Prostate gland (tissue), 2 donors: ENCODE results near the gene IL22RA1.

ENCODE experiments used
- CTCF ChIP-seq, 4 experiments: fragments of 200-600 bp in 2 of 4; fragments of 450-650 bp in 2 of 4; sonication (generic) in 2 of 4; IDR thresholded peaks; 1 replicate in 3 of 4; 2 replicates in 1 of 4; pipeline ENCODE4 v1.5.1; 2016 to 2019; ENCODE audit warnings: antibody characterized with exemption in 4 of 4, mild to moderate bottlenecking in 2 of 4, moderate library complexity in 2 of 4
- POLR2A ChIP-seq: fragments of 450-650 bp; IDR thresholded peaks from one replicate; pipeline ENCODE4 v1.6.1; 2016; ENCODE audit warnings: antibody characterized with exemption, mild to moderate bottlenecking
- POLR2AphosphoS5 ChIP-seq: sonication (generic); formaldehyde crosslinking; IDR thresholded peaks from one replicate; pipeline ENCODE4 v1.6.1; 2017; ENCODE audit warnings: antibody characterized with exemption

- no peak for TF ChIP-seq CTCF (IDR thresholded peaks at IDR 0.05)
- TF ChIP-seq POLR2A: no peak
- TF ChIP-seq POLR2AphosphoS5: no peak
These were observed 53.8 kb downstream of the IL22RA1 start for GRCh38 chr1:24089027-24089742.
